Adrenal gland (tissue), 19 donors: ENCODE measurements around the gene MED4. TPM values are rescaled to one million over a fixed set of nuclear protein-coding genes. Genes with fewer than 3 reads are reported as not detected.
A peak's percentile ranks its signal among the peaks of the same experiment; 100 is the strongest.

ENCODE experiments used
- DNase-seq, 7 donors: peaks; one replicate each; pipeline ENCODE4 v3.0.0-alpha.2; 2019 to 2020
- H3K27ac ChIP-seq, 5 donors: fragments of 200-600 bp; sonication (generic) in 4 of 5; 1 replicate in 3 of 5; 2 replicates in 2 of 5; pipeline versions ENCODE4 v1.5.1 to v1.8.0; 2016 to 2020; ENCODE audit warnings: mild to moderate bottlenecking in 1 of 5
- H3K27me3 ChIP-seq: fragments of 200-600 bp; 2 replicates; pipeline ENCODE4 v1.8.0; 2021
- H3K36me3 ChIP-seq, 2 donors: fragments of 200-600 bp; replicated peaks in 1 of 2; 1 replicate in 1 of 2; 2 replicates in 1 of 2; pipeline versions ENCODE4 v1.5.1 to v1.8.0; 2018 to 2022
- H3K4me1 ChIP-seq, 2 donors: fragments of 200-600 bp; replicated peaks in 1 of 2; 1 replicate in 1 of 2; 2 replicates in 1 of 2; pipeline versions ENCODE4 v1.5.1 to v1.8.0; 2018 to 2021
- H3K4me3 ChIP-seq, 4 donors: fragments of 200-600 bp; sonication (generic) in 3 of 4; one replicate each; pipeline ENCODE4 v1.5.1; 2016 to 2018
- H3K9me3 ChIP-seq, 3 donors: fragments of 200-600 bp; sonication (generic) in 1 of 3; replicated peaks in 1 of 3; 1 replicate in 2 of 3; 2 replicates in 1 of 3; pipeline versions ENCODE4 v1.5.1 to v1.8.0; 2016 to 2021
- POLR2A ChIP-seq, 2 donors: fragments of 450-650 bp; IDR thresholded peaks; one replicate each; pipeline ENCODE4 v1.6.1; 2017; ENCODE audit warnings: antibody characterized with exemption in 2 of 2, mild to moderate bottlenecking in 2 of 2, moderate library complexity in 1 of 2
- WGBS, 4 donors: extraction: QIAGEN DNeasy Blood & Tissue Kit in 2 of 4; methylation state at CpG; one replicate each; pipeline versions ENCODE4 v1.1.5 to v1.1.7; 2013 to 2017; 5-methylcytosine and 5-hydroxymethylcytosine counted together
- intact Hi-C, 2 donors: fragments of 100-400 bp; cut with DNase I; formaldehyde crosslinking; loops; one replicate each; pipeline versions ENCODE4 v1.14.1 to v1.15.0; 2022 to 2023
- long read RNA-seq, 10 donors: library from polyadenylated mRNA in 3 of 10; unstranded in 2 of 10; stranded (forward) in 1 of 10; transcript quantifications; one replicate each; pipeline ENCODE4 v2.0.0 and lab custom pipeline, GENCODE V29; 2021 to 2026
- polyA plus RNA-seq, 3 donors: library from polyadenylated mRNA; stranded (reverse); fragments of 200-250 nt in 2 of 3; fragments of 350-450 nt in 1 of 3; fragmentation: Illumina TruSeq in 1 of 3; extraction: RNeasy Lipid Tissue Mini Kit (QIAGEN cat#74804) in 1 of 3; gene quantifications; one replicate each; pipeline ENCODE4 v1.2.3, GENCODE V29; 2013 to 2014
- total RNA-seq, 9 donors: library from RNA; depleted of rRNA in 4 of 9; stranded (reverse); fragments of >200 nt in 4 of 9; fragments of 120-200 nt in 1 of 9; fragmentation: NEBNext Ultra II Directional in 1 of 9; extraction: Animal tissue kit (Norgen Biotek cat#: 25700) in 1 of 9; gene quantifications; one replicate each; pipeline versions ENCODE4 v1.1.0 to v1.2.4, GENCODE V29; 2013 to 2023
- TF ChIP-seq, protein P1 (sequence below), 6 experiments: fragments of 450-650 bp in 4 of 6; fragments of 200-600 bp in 2 of 6; sonication (generic) in 1 of 6; IDR thresholded peaks; 1 replicate in 5 of 6; 2 replicates in 1 of 6; pipeline versions ENCODE4 v1.5.1 to v1.8.0; 2016 to 2021; ENCODE audit warnings: antibody characterized with exemption in 6 of 6, mild to moderate bottlenecking in 2 of 6, moderate library complexity in 1 of 6
- donor health status: healthy with polysubstance abuse.
- donor health status: Bipolar disorder and iron deficiency.
- donor health status: DM: yes; HTN: yes; CAD: no.
- donor health status: DM: no; HTN: no; CAD: no.
- donor health status: DM: no; HTN: no; CAD: no.
- donor health status: DM: yes; HTN: yes; CAD: no.

Gene MED4, protein sequence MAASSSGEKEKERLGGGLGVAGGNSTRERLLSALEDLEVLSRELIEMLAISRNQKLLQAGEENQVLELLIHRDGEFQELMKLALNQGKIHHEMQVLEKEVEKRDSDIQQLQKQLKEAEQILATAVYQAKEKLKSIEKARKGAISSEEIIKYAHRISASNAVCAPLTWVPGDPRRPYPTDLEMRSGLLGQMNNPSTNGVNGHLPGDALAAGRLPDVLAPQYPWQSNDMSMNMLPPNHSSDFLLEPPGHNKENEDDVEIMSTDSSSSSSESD
- total RNA-seq (10 to 100 TPM; 12.9 to 47.7 (median 35.7) TPM), polyA plus RNA-seq (10 to 100 TPM; 33.5 to 93.1 (median 45.7) TPM)
- long read RNA-seq, donor 1, transcript MED4-201 (7 exons, 2,022 nt), result major isoform, 18 of 42 reads
- long read RNA-seq, donor 1, partial matches to known transcripts, result 21 of 42 reads
- long read RNA-seq, donor 1, other reads (novel, unspliced or antisense), result 0 of 42 reads
- long read RNA-seq, donor 2, transcript MED4-201 (7 exons, 2,022 nt), result major isoform, 14 of 40 reads
- long read RNA-seq, donor 2, partial matches to known transcripts, result 23 of 40 reads
- long read RNA-seq, donor 2, other reads (novel, unspliced or antisense), result 0 of 40 reads
- long read RNA-seq, donor 3, transcript MED4-202 (7 exons, 931 nt), result minor isoform, 8 of 37 reads
- long read RNA-seq, donor 3, transcript MED4-201 (7 exons, 2,022 nt), result major isoform, 15 of 37 reads
- long read RNA-seq, donor 3, partial matches to known transcripts, result 14 of 37 reads
- long read RNA-seq, donor 3, other reads (novel, unspliced or antisense), result 0 of 37 reads
- long read RNA-seq, donor 4, transcript MED4-201 (7 exons, 2,022 nt), result major isoform, 41 of 72 reads
- long read RNA-seq, donor 4, transcript MED4-202 (7 exons, 931 nt), result minor isoform, 16 of 72 reads
- long read RNA-seq, donor 4, partial matches to known transcripts, result 11 of 72 reads
- long read RNA-seq, donor 4, other reads (novel, unspliced or antisense), result 4 of 72 reads
- long read RNA-seq, donor 5, transcript MED4-201 (7 exons, 2,022 nt), result major isoform, 55 of 75 reads
- long read RNA-seq, donor 5, transcript MED4-202 (7 exons, 931 nt), result minor isoform, 12 of 75 reads
- long read RNA-seq, donor 5, partial matches to known transcripts, result 1 of 75 reads
- long read RNA-seq, donor 5, other reads (novel, unspliced or antisense), result 7 of 75 reads
- long read RNA-seq, donor 6, transcript MED4-201 (7 exons, 2,022 nt), result major isoform, 22 of 43 reads
- long read RNA-seq, donor 6, transcript MED4-202 (7 exons, 931 nt), result minor isoform, 10 of 43 reads
- long read RNA-seq, donor 6, partial matches to known transcripts, result 10 of 43 reads
- long read RNA-seq, donor 6, other reads (novel, unspliced or antisense), result 1 of 43 reads
- long read RNA-seq, donor 7, transcript MED4-201 (7 exons, 2,022 nt), result major isoform, 10 of 22 reads
- long read RNA-seq, donor 7, partial matches to known transcripts, result 11 of 22 reads
- long read RNA-seq, donor 7, other reads (novel, unspliced or antisense), result 0 of 22 reads
- long read RNA-seq, donor 8, transcript MED4-201 (7 exons, 2,022 nt), result major isoform, 36 of 66 reads
- long read RNA-seq, donor 8, transcript MED4-202 (7 exons, 931 nt), result minor isoform, 6 of 66 reads
- long read RNA-seq, donor 8, partial matches to known transcripts, result 23 of 66 reads
- long read RNA-seq, donor 8, other reads (novel, unspliced or antisense), result 0 of 66 reads
- long read RNA-seq, donor 9, transcript MED4-201 (7 exons, 2,022 nt), result major isoform, 22 of 43 reads
- long read RNA-seq, donor 9, partial matches to known transcripts, result 16 of 43 reads
- long read RNA-seq, donor 9, other reads (novel, unspliced or antisense), result 0 of 43 reads
- long read RNA-seq, donor 10, transcript MED4-201 (7 exons, 2,022 nt), result major isoform, 13 of 23 reads
- long read RNA-seq, donor 10, partial matches to known transcripts, result 10 of 23 reads
- long read RNA-seq, donor 10, other reads (novel, unspliced or antisense), result 0 of 23 reads

DNA sequence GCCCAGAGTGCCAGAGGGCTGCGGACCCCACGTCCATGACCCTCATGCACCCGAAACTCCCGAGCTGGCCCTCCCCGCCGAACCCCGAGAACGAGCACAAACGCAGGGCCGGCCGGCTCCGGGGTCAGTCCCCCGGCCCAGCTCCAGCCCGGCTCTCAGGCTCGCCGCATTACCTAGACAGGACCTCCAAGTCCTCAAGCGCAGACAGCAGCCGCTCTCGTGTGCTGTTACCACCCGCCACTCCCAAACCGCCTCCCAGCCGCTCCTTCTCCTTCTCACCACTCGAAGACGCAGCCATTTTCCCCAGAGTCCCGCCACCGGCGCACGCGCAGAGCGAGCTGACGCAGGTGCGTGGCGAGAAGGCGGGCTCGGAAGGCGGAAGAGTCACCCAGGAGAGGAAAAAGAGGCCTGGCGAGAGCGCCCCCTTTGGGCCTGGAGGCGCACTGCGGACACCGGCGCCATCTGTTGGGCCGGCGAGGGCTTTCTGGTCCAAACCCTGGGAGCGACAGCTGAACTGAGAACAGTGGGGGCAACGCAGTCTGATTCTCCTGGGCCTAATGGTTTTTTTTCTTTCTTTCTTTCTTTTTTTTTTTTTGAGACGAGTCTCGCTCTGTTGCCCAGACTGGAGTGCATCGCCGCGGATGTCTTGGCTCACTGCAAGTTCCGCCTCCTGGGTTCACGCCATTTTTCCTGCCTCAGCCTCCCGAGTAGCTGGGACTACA lies at the start of gene MED4:
TSS of gene MED4 (minus strand) at position 324 of the 722 bp plus-strand sequence. CDS start at position 298, 26 bp downstream.
- Histone ChIP-seq H3K4me3 (peak within 1 kb of the TSS; percentile 52 to 97 (median 88)), H3K9me3 (no peaks in the 10 kb centered on the region), H3K27ac (peak within 1 kb of the TSS in 4 of 5 donors; percentile 60 to 92 (median 84)), H3K4me1 (peaks cover 11 to 35% of the 10 kb centered on the region in 2 donors), H3K27me3 (no peaks in the 10 kb centered on the region), H3K36me3 (no peaks in the 10 kb centered on the region)
- DNase-seq, result peak; percentile 93 to 98 (median 96)
- TF ChIP-seq, protein P1, sequence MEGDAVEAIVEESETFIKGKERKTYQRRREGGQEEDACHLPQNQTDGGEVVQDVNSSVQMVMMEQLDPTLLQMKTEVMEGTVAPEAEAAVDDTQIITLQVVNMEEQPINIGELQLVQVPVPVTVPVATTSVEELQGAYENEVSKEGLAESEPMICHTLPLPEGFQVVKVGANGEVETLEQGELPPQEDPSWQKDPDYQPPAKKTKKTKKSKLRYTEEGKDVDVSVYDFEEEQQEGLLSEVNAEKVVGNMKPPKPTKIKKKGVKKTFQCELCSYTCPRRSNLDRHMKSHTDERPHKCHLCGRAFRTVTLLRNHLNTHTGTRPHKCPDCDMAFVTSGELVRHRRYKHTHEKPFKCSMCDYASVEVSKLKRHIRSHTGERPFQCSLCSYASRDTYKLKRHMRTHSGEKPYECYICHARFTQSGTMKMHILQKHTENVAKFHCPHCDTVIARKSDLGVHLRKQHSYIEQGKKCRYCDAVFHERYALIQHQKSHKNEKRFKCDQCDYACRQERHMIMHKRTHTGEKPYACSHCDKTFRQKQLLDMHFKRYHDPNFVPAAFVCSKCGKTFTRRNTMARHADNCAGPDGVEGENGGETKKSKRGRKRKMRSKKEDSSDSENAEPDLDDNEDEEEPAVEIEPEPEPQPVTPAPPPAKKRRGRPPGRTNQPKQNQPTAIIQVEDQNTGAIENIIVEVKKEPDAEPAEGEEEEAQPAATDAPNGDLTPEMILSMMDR (IDR thresholded peaks at IDR 0.05), result peak; percentile 98 to 100 (median 99)
- TF ChIP-seq POLR2A (IDR thresholded peaks at IDR 0.05), result peak; percentile 66 to 85
- 9 to 57% (median 11%) methylated on average over 7 to 54 of the region's 54 CpGs for WGBS, 4 donors
- intact Hi-C loops, result loop anchor here in 1 of 2 donors (10.0 kb wide), 1 partner anchor 60 kb away; the partner anchor contains the start of gene NUDT15

DNA sequence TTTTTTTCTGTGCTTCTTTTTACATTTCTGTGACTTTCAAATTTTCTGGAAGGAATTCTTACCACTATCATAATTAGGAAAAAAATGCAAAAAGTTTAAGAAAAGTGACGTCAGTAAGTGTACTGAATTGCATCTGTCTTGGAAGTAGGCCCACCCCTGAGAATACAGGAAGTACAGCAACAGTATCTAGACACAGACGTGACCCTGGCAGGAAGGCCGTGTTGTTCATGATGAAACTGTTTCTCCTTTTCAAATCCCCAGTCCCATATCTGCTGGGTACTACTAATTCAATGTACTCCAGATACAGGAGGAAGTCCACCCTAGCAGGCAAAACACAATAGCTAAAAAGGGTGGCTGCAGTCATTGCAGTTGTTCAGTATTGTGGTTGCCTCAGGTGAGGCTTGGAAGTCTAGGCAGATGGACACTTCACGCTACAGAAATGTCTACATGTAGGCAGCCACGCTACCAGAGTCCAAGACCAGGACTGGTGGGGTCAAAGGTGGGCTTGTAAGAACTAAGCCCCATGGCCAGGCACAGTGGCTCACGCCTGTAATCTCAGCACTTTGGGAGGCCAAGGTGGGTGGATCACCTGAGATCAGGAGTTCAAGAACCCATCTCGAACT lies 49.6 kb upstream of the MED4 start:
- peak; percentile 24 to 80 (median 46) for DNase-seq
- peak overlapping the region in 3 of 5 donors; percentile 13 to 68 (median 36) for H3K27ac ChIP-seq
- peaks cover 0 to 14% of the 10 kb centered on the region in 2 donors for H3K4me1 ChIP-seq
- 50 to 65% (median 61%) methylated on average over 6 to 7 of the region's 7 CpGs for WGBS, 4 donors
- H3K9me3 ChIP-seq, result no peaks in the 10 kb centered on the region
- H3K27me3 ChIP-seq, result no peaks in the 10 kb centered on the region
- TF ChIP-seq, protein P1 (IDR thresholded peaks at IDR 0.05), result no peak
- no peak for TF ChIP-seq POLR2A (IDR thresholded peaks at IDR 0.05)
- no peaks in the 10 kb centered on the region for H3K36me3 ChIP-seq
- intact Hi-C loops, result no loop called here
- H3K4me3 ChIP-seq, result no peak overlapping the region

DNA sequence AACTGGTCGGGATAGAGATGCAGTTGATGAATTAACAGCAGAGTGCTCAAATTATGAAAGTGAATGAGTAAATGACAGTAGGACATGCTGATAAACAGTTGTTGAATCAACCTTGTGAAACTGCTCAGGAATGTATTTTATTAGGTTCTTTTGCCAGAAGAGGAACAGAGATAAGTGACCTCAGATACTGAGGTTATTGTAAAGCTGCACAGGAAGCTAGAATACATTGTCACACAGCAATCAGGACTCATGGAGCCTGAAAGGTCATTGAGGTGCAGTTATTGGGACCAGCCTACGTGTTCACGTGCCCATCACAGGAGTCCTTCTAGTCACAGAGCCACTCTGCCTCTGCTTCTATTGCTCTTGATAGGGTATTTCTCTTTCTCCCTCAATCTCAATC lies 47.5 kb upstream of the MED4 start:
- Histone ChIP-seq H3K4me1 (peaks cover 0 to 14% of the 10 kb centered on the region in 2 donors), H3K27me3 (no peaks in the 10 kb centered on the region), H3K36me3 (no peaks in the 10 kb centered on the region), H3K4me3 (no peak overlapping the region), H3K27ac (peak overlapping the region in 1 of 5 donors; percentile 3), H3K9me3 (no peaks in the 10 kb centered on the region)
- WGBS, 4 donors, result 64 to 78% (median 76%) methylated on average over 3 of the region's 3 CpGs
- no peak for DNase-seq
- intact Hi-C loops, result no loop called here
- no peak for TF ChIP-seq POLR2A (IDR thresholded peaks at IDR 0.05)
- TF ChIP-seq, protein P1 (IDR thresholded peaks at IDR 0.05), result no peak
